GM15510 (cell line): ENCODE measurements around the gene PKD1L1.

ENCODE experiments used
- POLR2A ChIP-seq: IDR thresholded peaks from 3 replicates; pipeline ENCODE4 v1.6.1; 2011; ENCODE audit warnings: borderline replicate concordance; ENCODE audit not compliant: insufficient read length; ENCODE audit errors: extremely low read depth

The PKD1L1 gene

DNA sequence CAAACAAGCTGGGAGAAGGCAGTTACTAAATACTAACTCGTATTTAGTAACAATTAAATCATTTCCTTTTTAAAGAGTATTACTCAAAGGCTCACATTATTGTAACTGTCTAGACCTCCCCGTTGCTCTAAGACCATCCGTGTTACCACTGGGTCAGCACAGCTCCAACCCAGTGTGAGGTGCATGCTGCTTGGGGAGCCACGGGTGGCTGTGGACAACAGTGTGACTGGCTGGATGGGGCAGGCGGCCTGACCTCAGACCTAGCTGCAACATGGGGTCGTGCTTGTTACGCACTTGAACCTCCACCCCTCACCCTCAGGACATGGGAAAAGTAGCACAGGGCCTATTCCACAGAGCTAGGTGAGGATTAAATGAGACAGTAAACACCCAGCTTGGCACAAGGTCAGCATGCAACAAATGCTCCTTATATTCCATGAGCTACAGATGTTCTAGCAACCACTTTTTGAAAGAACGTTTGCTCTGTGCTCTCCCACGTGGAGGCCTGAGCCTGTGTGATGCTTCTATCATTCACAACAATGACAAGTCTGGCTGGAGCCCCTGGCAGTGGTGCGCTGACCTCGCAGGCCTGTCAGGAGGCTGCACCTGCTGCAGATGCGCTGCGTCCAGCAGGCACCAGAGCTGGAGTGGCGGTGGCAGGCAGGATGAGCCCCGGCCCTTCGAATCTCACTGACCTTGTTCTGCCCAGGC lies 135.7 kb downstream of the PKD1L1 start:
- no peak for TF ChIP-seq POLR2A

DNA sequence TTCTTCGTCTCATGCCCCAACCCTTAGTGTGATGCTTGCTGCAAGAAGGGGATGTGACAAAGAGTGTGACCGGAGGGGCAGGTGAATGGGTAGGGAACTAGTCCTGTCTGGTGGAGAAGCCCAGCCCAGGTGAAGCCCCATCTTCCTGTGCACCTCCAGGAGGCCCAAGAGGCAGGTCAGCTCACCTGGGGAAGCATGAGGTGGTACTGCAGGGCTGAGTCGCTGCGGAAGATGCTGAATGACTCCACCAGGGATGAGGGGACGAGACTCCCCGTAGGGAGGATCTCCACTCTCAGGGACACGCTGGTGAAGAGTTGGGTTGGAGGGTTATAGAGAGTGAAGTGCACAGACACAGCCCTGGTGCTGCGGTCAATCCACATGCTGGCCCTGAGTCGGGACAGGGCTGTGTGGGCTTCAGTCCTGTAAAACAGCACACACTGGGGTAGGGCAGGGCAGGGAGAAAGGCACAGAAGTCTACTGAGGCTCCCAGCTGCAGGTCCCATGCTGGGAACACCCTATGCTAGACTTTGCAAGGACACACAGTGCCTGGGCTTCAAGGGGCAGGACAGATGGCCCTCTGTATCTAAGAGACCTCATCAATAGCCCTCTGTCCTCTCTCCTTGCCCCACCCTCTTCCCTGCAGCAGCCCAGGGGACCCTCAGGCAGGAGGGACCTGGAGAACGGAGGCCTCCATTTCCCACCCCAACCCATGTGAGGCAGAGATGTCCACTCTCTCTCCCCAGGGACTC lies 136.5 kb downstream of the PKD1L1 start:
- TF ChIP-seq POLR2A = no peak

DNA sequence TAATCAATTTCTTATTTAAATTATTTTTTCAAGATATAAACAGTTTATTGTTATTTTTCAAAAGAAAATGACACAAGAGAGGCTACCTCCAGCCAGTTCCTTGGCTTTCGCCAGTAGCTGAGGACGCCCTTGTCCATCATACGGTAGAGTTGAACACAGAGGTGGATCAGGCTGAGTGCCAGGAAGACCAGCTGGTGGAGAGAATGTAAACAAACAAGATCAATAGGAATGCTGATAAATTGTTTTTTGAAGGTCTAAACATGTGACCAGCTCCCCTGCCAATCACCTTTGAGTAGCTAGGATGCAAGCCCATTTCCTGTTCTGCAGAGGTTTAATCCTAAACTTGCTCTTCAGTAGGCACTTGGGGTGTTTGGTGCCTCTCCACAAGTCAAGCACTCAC lies 138.9 kb downstream of the PKD1L1 start:
- TF ChIP-seq POLR2A = no peak

DNA sequence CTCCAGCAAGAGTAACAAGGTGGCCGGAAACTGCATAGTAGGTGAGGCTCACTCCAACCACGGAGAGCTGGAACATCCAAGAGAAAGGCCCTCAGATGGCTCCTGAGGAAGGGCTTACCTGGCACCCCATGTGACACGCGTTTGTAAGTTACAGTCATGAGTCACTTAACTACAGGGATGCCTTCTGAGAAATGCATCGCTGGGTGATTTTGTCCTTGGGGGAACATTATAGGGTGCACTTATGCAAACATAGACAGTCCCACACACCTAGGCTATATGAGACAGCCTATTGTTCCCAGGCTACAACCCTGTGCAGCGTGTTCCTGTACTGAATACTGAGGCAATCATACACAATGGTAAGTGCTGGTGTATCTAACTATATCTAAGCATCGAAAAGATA lies 139.9 kb downstream of the PKD1L1 start:
- TF ChIP-seq POLR2A = no peak

DNA sequence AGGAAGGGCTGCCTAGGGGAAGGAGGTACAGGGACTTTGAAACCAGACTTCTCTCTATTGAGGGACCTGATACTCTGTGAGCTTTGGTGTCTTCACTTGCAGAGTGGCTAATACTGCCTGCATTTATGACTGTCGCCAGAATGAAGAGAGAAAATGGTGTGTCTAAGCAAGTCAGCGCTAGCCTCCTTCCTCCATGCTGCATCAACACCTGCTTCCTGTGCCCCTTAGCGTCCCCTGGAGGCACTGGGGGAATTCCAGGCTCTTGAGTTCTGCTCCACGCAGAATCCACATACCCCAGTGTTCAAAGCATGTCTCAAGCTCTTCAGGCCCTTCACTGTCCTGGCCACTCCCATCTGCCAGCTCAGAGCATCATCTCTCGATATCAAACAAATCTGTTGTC lies 140.5 kb downstream of the PKD1L1 start:
- TF ChIP-seq POLR2A = no peak

DNA sequence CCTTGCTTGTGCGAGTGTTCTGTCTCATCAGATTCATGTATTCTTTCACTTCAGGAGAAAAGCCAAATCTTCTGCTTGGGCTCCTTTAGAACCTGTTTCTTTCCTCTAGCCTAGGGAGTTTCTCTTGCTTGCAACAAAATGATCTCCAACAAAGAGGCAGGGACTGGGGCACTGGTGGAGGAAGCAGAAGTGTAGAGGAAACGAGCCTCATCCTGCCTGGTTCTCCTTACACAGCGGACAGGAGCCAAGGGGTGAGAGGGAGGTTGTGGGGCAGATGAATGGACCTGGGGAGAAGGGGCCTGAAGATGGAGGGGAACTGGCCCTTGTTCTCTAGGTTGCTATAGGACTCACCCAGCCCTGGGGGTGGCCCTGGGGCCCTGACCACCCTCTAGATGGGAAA lies 141.1 kb downstream of the PKD1L1 start:
- TF ChIP-seq POLR2A = no peak

DNA sequence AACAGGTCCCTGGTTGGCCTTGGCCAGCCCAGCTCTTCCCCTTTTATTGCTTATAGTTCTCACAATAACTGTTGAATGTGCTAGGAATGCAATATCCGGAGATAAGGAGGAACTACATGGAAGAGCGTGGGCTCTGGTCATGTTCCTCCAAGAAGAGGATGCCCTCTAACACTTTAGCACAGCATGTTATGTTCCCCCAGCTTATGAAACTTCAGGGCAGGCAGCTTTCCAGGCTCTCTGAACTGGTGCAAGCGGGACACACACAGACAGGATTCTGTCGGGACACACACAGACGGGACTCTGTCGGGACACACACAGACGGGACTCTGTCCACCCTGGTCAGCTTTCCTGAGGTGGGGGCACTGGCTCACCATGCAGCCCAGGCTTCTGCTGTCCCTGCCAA lies 141.6 kb downstream of the PKD1L1 start:
- TF ChIP-seq POLR2A = no peak

DNA sequence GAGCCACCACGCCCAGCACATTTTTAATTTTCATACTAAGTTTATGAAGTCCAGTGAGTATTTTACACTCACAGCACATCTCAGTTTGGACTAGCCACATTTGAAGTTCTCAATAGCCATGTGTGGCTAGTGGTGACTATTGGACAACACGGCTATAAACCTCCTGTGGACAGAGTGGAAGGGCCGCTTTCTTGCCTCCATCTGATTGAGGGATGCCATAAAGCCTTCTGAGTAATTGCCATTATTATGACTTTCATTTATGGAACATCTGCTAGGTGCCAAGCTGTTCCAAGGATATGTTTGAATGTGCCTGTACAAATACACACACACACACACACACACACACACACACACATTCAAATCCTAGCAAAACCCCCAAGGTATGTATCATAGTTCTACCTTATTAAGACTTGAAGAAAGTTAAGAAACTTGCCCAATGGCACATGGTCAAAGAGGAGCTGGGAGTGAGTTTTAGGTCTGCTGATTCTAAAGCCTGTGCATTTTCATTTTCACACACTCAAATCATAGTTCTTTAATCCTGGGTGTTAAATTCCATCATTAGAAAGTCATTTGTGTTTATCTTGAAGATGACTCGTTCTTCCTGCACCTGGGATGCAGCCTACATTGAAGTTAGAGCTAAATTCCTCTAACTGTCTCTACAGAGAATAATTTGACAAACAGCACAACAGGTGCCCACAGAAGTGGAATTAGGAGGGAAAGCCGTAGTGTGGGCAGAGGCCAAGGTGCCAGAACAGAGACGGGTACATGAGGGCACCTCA lies 143.3 kb downstream of the PKD1L1 start:
- TF ChIP-seq POLR2A = no peak

DNA sequence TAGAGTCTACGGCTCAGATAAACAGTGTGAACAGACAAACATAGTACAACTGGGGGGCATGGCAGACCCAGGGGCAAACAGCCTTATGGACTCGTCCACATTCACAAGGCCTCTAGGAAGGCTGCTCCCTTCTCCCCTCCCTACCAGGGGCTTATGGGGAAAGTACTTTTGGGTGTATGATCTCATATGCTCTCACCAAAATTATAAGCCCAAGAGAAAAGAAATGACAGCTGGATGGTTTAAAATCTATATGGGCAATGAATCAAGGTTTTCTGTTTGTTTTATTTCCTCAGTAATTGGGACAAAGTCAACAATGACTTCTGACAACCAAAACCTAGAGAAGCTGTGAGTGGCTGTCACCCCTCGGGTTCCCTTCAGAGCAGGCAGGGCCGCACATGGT lies 144.4 kb downstream of the PKD1L1 start:
- no peak for TF ChIP-seq POLR2A

DNA sequence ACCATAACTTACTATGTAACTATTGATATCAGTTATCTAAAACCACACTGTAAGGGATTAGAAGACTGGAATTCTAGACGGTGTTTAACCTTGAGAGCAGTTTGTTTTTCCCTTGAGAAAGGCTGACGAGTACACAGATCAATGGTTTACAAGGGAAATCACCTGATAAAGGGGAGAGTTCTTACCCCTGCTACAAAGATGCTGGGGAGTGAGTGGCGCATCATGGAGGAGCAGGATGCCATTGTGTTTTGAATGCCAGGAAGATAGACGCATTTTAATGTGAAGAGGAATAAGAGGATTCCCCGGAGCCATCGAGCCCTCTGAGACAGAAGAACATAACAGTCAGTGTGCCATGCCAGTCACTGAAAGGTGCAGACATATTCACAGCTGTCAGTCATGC lies 145.2 kb downstream of the PKD1L1 start:
- TF ChIP-seq POLR2A = no peak

DNA sequence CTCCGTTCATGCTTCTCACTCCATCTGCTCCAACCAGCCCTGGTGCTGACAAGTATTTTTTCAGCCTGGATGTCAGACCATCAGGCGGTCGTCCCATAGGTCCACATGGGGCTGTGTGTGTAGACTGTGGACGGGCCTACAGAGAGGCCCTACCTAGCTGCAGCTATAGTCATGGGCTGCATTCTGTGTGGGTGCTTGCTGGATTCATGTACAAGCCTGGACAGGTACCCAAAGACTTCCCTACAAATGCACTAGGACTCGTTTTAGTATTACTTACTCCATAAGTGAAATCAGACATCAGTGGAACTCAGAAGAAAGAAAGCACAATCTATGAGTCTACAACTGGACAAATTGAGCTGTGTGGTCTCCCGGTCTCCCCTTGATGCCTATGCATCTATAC lies 146.8 kb downstream of the PKD1L1 start:
- no peak for TF ChIP-seq POLR2A

DNA sequence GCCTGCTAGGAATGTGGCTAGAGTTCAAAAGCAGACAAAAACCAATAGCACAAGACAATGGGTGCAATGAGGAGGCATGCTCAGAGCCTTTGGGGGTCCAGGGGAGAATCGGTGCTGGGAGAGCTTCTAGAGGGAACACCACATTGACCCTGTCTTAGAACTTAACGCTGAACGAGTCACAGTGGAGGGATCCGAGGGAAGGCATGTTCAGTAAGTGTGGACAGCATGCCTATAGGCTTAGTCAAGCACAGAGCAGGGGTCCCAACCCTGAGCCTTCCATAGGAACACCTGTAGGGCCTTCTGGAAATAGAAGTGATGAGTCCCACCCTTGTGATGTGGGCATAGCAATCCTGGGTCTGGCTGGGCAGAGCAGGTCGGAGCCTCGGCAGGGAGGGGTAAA lies 148.7 kb downstream of the PKD1L1 start:
- no peak for TF ChIP-seq POLR2A

DNA sequence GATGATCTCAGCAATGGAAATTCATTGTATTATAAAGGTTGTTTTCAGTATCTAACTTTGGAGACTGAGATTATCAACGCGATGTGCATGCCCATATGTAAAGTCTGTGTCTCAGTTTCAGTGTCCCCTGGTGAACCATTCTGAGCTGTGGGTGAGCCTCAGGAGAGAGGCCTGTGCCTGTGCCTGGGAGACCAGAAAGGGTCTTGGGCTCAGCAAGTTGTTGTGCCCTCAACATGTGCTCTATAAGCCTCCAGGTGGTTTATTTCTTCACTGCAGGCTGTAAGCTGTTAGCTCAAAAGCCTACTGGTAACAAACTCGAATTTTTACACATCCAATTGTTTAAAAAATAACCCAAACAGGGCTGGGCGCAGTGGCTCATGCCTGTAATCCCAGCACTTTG lies 151.9 kb downstream of the PKD1L1 start:
- no peak for TF ChIP-seq POLR2A

DNA sequence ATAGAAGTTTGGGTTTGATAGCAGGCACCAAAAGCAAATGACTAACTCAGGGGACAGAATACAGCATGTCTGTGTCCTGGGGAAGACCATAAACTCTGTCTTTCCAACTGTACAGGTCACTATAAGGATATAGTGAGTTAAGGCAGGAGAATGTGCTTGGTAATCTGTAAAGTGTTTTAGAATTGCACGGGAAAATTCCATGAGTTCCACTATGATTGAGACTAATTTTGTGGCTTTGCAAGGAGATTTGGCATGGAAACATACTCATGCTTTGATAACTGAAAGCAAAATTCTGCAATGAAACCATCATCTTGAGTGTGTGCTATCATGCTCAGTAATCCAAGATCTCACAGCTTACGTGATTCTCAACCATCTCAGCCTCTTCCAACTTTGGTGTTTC lies 152.6 kb downstream of the PKD1L1 start:
- no peak for TF ChIP-seq POLR2A

DNA sequence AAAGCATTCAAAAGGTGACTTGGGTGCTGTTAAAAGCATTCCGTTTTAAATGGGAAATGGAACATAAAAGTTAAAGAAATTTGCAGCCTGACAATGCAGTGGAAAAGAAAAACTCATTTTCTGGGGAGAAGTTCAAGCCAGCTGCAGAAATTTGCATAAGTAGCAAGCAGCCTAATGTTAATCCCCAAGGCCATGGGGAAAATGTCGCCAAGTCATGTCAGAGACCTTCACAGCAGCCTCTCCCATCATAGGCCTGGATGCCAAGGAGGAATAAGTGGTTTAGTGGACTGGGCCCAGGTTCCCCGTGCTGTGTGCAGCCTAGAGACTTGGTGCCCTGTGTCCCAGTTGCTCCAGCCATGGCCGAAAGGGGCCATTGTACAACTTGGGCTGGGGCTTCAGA lies 154.2 kb downstream of the PKD1L1 start:
- TF ChIP-seq POLR2A = no peak
